Right lobe of liver (tissue), 6 donors: ENCODE results near the gene BCL2L14. TPM values are rescaled to one million over a fixed set of nuclear protein-coding genes. Genes with fewer than 3 reads are reported as not detected.
"Not testable (repeated sequence)": the region's sequence is repeated elsewhere in the genome, so short reads cannot be mapped to it uniquely, and the experiment has no call there.

Source experiments
- ATAC-seq, 4 donors: fragments of 200-7000 bp; cut with Tn5 transposase; one replicate each; pipeline ENCODE4 v1.9.1; 2020; ENCODE audit warnings: mild to moderate bottlenecking in 4 of 4, moderate library complexity in 4 of 4
- DNase-seq, 3 donors: peaks; one replicate each; pipeline ENCODE4 v3.0.0-alpha.2; 2020
- H3K27ac ChIP-seq, 3 donors: fragments of 200-600 bp; one replicate each; pipeline ENCODE4 v1.8.0; 2022
- H3K27me3 ChIP-seq, 2 donors: fragments of 200-600 bp; one replicate each; pipeline ENCODE4 v1.8.0; 2022
- H3K36me3 ChIP-seq, 4 donors: fragments of 200-600 bp; sonication (generic) in 1 of 4; one replicate each; pipeline versions ENCODE4 v1.5.1 to v1.8.0; 2017 to 2022; ENCODE audit warnings: control low read depth in 1 of 4
- H3K4me1 ChIP-seq, 4 donors: fragments of 200-600 bp; sonication (generic) in 1 of 4; one replicate each; pipeline versions ENCODE4 v1.5.1 to v1.8.0; 2017 to 2022; ENCODE audit warnings: control low read depth in 1 of 4
- H3K4me3 ChIP-seq, 3 donors: fragments of 200-600 bp; one replicate each; pipeline ENCODE4 v1.8.0; 2022
- H3K9me3 ChIP-seq, 4 donors: fragments of 200-600 bp; sonication (generic) in 1 of 4; one replicate each; pipeline versions ENCODE4 v1.5.1 to v1.8.0; 2017 to 2022; ENCODE audit warnings: control low read depth in 1 of 4
- POLR2A ChIP-seq: fragments of 450-650 bp; IDR thresholded peaks from one replicate; pipeline ENCODE4 v1.6.1; 2017; ENCODE audit warnings: antibody characterized with exemption, mild to moderate bottlenecking
- WGBS: methylation state at CpG from one replicate; pipeline ENCODE4 v1.1.6; 2018; ENCODE audit warnings: low coverage, low lambda C conversion rate; ENCODE audit not compliant: insufficient coverage; ENCODE audit errors: missing lambda C conversion rate; 5-methylcytosine and 5-hydroxymethylcytosine counted together
- intact Hi-C, 2 donors: fragments of 100-400 bp; cut with DNase I; formaldehyde crosslinking; loops; one replicate each; pipeline versions ENCODE4 v1.11.2 to v1.14.1; 2022
- total RNA-seq, 6 experiments: library from RNA; depleted of rRNA in 2 of 6; stranded (reverse); fragments of >200 nt in 2 of 6; fragmentation: NEBNext Ultra II Directional in 3 of 6; extraction: Animal tissue kit (Norgen Biotek cat#: 25700) in 3 of 6; gene quantifications; one replicate each; pipeline versions ENCODE4 v1.1.0 to v1.2.4, GENCODE V29; 2016 to 2023
- TF ChIP-seq, protein P1 (sequence below), 4 donors: fragments of 200-600 bp in 3 of 4; fragments of 450-650 bp in 1 of 4; IDR thresholded peaks; one replicate each; pipeline versions ENCODE4 v1.5.1 to v1.8.0; 2016 to 2022; ENCODE audit warnings: antibody characterized with exemption in 4 of 4, mild to moderate bottlenecking in 2 of 4
- donor health status: DM: no; HTN: yes; CAD: no.
- donor health status: DM: no; HTN: no; CAD: no.
- donor health status: DM: no; HTN: no; CAD: no.
- donor health status: DM: no; HTN: yes; CAD: no.
- donor health status: DM: no; HTN: yes; CAD: no.

The BCL2L14 gene
- total RNA-seq, 6 experiments from 2014 or later = 0.14 to 1.1 TPM; not detected in 4

DNA sequence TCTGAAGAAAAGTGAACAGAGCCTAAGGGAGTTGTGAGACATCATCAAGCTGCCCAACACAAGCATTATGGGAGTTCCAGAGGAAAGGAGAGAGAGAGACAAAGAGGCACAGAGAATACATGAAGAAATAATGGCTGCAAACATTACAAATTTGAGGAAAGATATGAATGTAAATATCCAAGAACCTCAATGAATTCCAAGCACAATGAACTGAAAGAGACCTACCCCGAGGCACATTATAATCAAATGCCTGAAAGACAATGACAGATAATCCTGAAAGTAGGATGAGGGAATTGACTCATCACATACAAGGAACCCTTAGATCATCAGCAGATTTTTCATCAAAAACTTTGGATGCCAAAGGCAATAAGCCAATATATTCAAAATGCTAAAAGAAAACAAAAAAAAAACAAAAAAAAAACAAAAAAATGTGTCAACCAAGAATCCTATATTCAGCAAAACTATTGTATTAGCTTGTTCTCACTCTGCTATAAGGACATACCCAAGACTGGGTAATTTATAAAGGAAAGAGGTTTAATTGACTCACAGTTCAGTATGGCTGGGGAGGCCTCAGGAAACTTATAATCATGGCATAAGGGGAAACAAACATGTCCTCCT is 37.8 kb downstream of the BCL2L14 start:
- H3K4me1 ChIP-seq = no peaks in the 10 kb centered on the region
- 86% methylated on average over 1 of the region's 1 CpG for WGBS

DNA sequence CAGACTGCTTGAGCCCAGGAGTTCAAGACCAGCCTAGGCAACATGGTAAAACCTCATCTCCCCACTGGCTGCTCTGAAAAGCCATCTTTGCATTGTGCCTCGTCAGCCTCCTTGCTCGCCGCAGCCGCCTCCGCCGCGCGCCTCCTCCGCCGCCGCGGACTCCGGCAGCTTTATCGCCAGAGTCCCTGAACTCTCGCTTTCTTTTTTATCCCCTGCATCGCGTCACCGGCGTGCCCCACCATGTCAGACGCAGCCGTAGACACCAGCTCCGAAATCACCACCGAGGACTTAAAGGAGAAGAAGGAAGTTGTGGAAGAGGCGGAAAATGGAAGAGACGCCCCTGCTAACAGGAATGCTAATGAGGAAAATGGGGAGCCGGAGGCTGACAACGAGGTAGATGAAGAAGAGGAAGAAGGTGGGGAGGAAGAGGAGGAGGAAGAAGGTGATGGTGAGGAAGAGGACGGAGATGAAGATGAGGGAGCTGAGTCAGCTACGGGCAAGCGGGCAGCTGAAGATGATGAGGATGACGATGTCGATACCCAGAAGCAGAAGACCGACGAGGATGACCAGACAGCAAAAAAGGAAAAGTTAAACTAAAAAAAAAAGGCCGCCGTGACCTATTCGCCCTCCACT is 40.3 kb downstream of the BCL2L14 start:
- intact Hi-C loops, H3K4me3 ChIP-seq, H3K4me1 ChIP-seq, DNase-seq, ATAC-seq, H3K27me3 ChIP-seq, H3K27ac ChIP-seq, H3K36me3 ChIP-seq, H3K9me3 ChIP-seq: not testable (repeated sequence)
- WGBS = 90% methylated on average over 28 of the region's 37 CpGs

More for the DNA sequence above, 37.8 kb downstream of the BCL2L14 start:
- intact Hi-C loops = no loop called here
- DNase-seq (no peak), ATAC-seq (no peak)
- H3K4me3 ChIP-seq = no peak overlapping the region
- no peaks in the 10 kb centered on the region for H3K27me3 ChIP-seq
- no peak overlapping the region for H3K27ac ChIP-seq
- TF ChIP-seq, protein P1, sequence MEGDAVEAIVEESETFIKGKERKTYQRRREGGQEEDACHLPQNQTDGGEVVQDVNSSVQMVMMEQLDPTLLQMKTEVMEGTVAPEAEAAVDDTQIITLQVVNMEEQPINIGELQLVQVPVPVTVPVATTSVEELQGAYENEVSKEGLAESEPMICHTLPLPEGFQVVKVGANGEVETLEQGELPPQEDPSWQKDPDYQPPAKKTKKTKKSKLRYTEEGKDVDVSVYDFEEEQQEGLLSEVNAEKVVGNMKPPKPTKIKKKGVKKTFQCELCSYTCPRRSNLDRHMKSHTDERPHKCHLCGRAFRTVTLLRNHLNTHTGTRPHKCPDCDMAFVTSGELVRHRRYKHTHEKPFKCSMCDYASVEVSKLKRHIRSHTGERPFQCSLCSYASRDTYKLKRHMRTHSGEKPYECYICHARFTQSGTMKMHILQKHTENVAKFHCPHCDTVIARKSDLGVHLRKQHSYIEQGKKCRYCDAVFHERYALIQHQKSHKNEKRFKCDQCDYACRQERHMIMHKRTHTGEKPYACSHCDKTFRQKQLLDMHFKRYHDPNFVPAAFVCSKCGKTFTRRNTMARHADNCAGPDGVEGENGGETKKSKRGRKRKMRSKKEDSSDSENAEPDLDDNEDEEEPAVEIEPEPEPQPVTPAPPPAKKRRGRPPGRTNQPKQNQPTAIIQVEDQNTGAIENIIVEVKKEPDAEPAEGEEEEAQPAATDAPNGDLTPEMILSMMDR (IDR thresholded peaks at IDR 0.05) = no peak
- TF ChIP-seq POLR2A = no peak
- H3K9me3 ChIP-seq = no peaks in the 10 kb centered on the region
- no peaks in the 10 kb centered on the region for H3K36me3 ChIP-seq

DNA sequence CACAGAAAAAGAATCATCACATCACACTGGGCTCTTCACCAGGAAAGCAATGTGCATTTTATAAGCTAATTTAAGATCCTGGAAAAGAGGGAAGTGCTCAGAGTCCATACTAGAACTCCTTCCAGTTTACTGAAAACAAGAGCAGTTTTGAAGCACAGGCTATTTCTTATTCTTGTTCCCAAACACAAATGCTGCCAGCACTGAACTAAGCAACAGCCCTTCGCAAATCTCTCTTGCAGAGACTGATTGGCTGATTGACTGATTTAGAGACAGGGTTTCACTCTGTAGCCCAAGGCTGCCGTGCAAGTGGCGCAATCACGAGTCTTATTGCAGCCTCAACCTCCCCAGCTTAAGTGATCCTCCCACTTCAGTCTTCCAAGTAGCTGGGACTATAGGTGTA is 44.8 kb downstream of the BCL2L14 start:
- no peak overlapping the region for H3K4me3 ChIP-seq
- H3K9me3 ChIP-seq = no peaks in the 10 kb centered on the region
- H3K4me1 ChIP-seq = no peaks in the 10 kb centered on the region
- intact Hi-C loops = no loop called here
- no peak overlapping the region for H3K27ac ChIP-seq
- ATAC-seq = no peak
- DNase-seq = no peak
- 84% methylated on average over 4 of the region's 4 CpGs for WGBS
- H3K27me3 ChIP-seq = no peaks in the 10 kb centered on the region
- H3K36me3 ChIP-seq = peaks cover 0 to 6% (median 0%) of the 10 kb centered on the region in 4 donors
- TF ChIP-seq, protein P1 (IDR thresholded peaks at IDR 0.05) = no peak
- no peak for TF ChIP-seq POLR2A

DNA sequence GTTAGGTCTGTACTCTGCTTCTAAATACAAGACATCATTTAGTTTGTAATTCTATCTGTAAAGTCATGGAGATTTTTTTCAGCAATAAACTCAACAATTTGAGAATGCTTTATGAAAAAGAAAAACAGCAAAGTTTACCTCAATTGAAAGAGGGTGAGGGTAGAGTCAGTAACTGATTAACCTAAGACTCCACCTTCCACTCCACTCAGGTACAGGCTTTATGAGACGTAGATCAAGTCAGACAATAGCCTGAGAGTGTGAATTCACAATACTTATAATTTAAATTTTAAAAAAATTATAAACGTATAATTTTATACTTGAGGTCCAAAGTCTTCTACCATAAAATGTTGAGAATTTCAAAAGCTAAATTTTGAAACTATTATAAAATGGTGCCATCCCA is 45.9 kb downstream of the BCL2L14 start:
- H3K36me3 ChIP-seq = peaks cover 0 to 12% (median 0%) of the 10 kb centered on the region in 4 donors
- ATAC-seq (no peak), DNase-seq (no peak)
- no peak overlapping the region for H3K4me3 ChIP-seq
- TF ChIP-seq POLR2A = no peak
- TF ChIP-seq, protein P1 (IDR thresholded peaks at IDR 0.05) = no peak
- 80% methylated on average over 2 of the region's 2 CpGs for WGBS
- H3K27me3 ChIP-seq = no peaks in the 10 kb centered on the region
- intact Hi-C loops = no loop called here
- H3K4me1 ChIP-seq = no peaks in the 10 kb centered on the region
- no peak overlapping the region for H3K27ac ChIP-seq
- H3K9me3 ChIP-seq = no peaks in the 10 kb centered on the region

DNA sequence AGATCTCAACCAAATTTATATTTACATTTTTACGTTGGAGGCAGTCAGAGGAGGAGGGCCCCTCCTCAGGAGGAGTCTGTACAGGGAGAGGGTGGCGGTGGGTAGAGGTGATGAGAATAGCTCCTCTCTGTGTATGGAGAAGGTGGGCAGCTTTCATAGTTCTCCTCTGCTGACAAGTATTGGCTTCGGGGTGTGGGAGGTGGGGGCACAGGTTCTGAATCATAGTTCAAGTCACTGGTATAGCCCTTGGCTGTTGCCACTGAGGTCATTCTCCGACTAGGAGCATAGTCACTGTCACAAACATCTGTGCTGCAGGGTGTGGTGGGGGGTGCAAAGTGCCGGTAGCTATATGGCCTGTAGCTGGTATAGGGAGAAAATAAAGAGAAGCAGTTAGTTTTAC is 50.3 kb downstream of the BCL2L14 start:
- whole genome bisulfite sequencing = 89% methylated on average over 3 of the region's 5 CpGs

More for the DNA sequence above, 50.3 kb downstream of the BCL2L14 start:
- no peaks in the 10 kb centered on the region for H3K4me1 ChIP-seq
- no peak for TF ChIP-seq POLR2A
- TF ChIP-seq, protein P1 (IDR thresholded peaks at IDR 0.05) = no peak
- no peak overlapping the region for H3K4me3 ChIP-seq
- ATAC-seq = peak in 1 of 4 donors; percentile 25
- no peaks in the 10 kb centered on the region for H3K27me3 ChIP-seq
- H3K27ac ChIP-seq = no peak overlapping the region
- intact Hi-C loops = no loop called here
- no peaks in the 10 kb centered on the region for H3K9me3 ChIP-seq
- DNase-seq = no peak
- H3K36me3 ChIP-seq = peaks cover 4 to 39% (median 11%) of the 10 kb centered on the region in 4 donors
